ENCODE measurements around the gene PKD2. TPM values are rescaled to one million over a fixed set of nuclear protein-coding genes. Genes with fewer than 3 reads are reported as not detected.
A peak's percentile ranks its signal among the peaks of the same experiment; 100 is the strongest.
"Not testable (repeated sequence)": the region's sequence is repeated elsewhere in the genome, so short reads cannot be mapped to it uniquely, and the experiment has no call there.

The PKD2 gene
- total RNA-seq, 1 experiment from 2014 or later: 13.5 TPM

- DNase-seq (ENCODE audit: extremely low read depth, low read depth): peak; percentile 75
Measured at GRCh38 chr4:87985097-87985886, 22.1 kb upstream of the PKD2 start.

GRCh38 chr4:87985887-87986200 lies 21.6 kb upstream of the PKD2 start:
- DNase-seq (ENCODE audit: extremely low read depth, low read depth): no peak

GRCh38 chr4:87986508-87986907 lies 20.9 kb upstream of the PKD2 start:
- no peak for DNase-seq (ENCODE audit: extremely low read depth, low read depth)

- DNase-seq (ENCODE audit: extremely low read depth, low read depth): no peak
Measured at GRCh38 chr4:87989765-87990164, 17.7 kb upstream of the PKD2 start.

- no peak for DNase-seq (ENCODE audit: extremely low read depth, low read depth)
Measured at GRCh38 chr4:87995435-87995834, 12.0 kb upstream of the PKD2 start.

- not testable (repeated sequence) for DNase-seq (ENCODE audit: extremely low read depth, low read depth)
Measured at GRCh38 chr4:87999191-87999691, 8.2 kb upstream of the PKD2 start.

- no peak for DNase-seq (ENCODE audit: extremely low read depth, low read depth)
Measured at GRCh38 chr4:88001871-88002270, 5.6 kb upstream of the PKD2 start.

- DNase-seq (ENCODE audit: extremely low read depth, low read depth): no peak
Measured at GRCh38 chr4:88002786-88003185, 4.6 kb upstream of the PKD2 start.

- DNase-seq (ENCODE audit: extremely low read depth, low read depth): no peak
Measured at GRCh38 chr4:88003261-88003660, 4.2 kb upstream of the PKD2 start.

GRCh38 chr4:88005076-88005475 lies 2.4 kb upstream of the PKD2 start:
- no peak for DNase-seq (ENCODE audit: extremely low read depth, low read depth)

- no peak for DNase-seq (ENCODE audit: extremely low read depth, low read depth)
Measured at GRCh38 chr4:88005946-88006345, 1.5 kb upstream of the PKD2 start.

GRCh38 chr4:88006956-88007303 lies 505 bp upstream of the PKD2 start:
- DNase-seq (ENCODE audit: extremely low read depth, low read depth): no peak

- DNase-seq (ENCODE audit: extremely low read depth, low read depth): no peak
Measured at GRCh38 chr4:88008122-88008742, 797 bp downstream of the PKD2 start.

- no peak for DNase-seq (ENCODE audit: extremely low read depth, low read depth)
Measured at GRCh38 chr4:88008743-88009171, 1.3 kb downstream of the PKD2 start.

GRCh38 chr4:88009871-88010270 lies 2.4 kb downstream of the PKD2 start:
- DNase-seq (ENCODE audit: extremely low read depth, low read depth): no peak

- DNase-seq (ENCODE audit: extremely low read depth, low read depth): no peak
Measured at GRCh38 chr4:88010966-88011365, 3.5 kb downstream of the PKD2 start.

GRCh38 chr4:88012647-88013046 lies 5.2 kb downstream of the PKD2 start:
- DNase-seq (ENCODE audit: extremely low read depth, low read depth): no peak

- no peak for DNase-seq (ENCODE audit: extremely low read depth, low read depth)
Measured at GRCh38 chr4:88014386-88014905, 7.0 kb downstream of the PKD2 start.

GRCh38 chr4:88015659-88016295 lies 8.3 kb downstream of the PKD2 start:
- no peak for DNase-seq (ENCODE audit: extremely low read depth, low read depth)

GRCh38 chr4:88017516-88018297 lies 10.3 kb downstream of the PKD2 start:
- no peak for DNase-seq (ENCODE audit: extremely low read depth, low read depth)

- DNase-seq (ENCODE audit: extremely low read depth, low read depth): no peak
Measured at GRCh38 chr4:88018466-88018865, 11.0 kb downstream of the PKD2 start.

Measured in NCI-H460 (cell line).